PFSK-1 (cell line): ENCODE data around the gene PARG.
A peak's percentile ranks its signal among the peaks of the same experiment; 100 is the strongest.

Experiments used
- FOXP2 ChIP-seq: optimal IDR thresholded peaks from 2 replicates; pipeline ENCODE3; 2011; ENCODE audit warnings: borderline replicate concordance, control low read depth, inconsistent platforms; ENCODE audit not compliant: insufficient read depth; ENCODE audit errors: extremely low read length, extremely low read depth
- POLR2AphosphoS5 ChIP-seq: IDR thresholded peaks from 2 replicates; pipeline ENCODE4 v1.6.1; 2012; ENCODE audit warnings: low read depth, mild to moderate bottlenecking, control low read depth, low read length, moderate library complexity
- SIN3A ChIP-seq: IDR thresholded peaks from 2 replicates; pipeline ENCODE4 v1.6.1; 2012; ENCODE audit warnings: mild to moderate bottlenecking, low read length, moderate library complexity, borderline replicate concordance; ENCODE audit not compliant: insufficient read depth
- TAF1 ChIP-seq: IDR thresholded peaks from 2 replicates; pipeline ENCODE4 v1.6.1; 2012; ENCODE audit warnings: low read length, control low read depth, borderline replicate concordance; ENCODE audit not compliant: insufficient read depth
- TF ChIP-seq, protein P1 (sequence below), 2 experiments: IDR thresholded peaks; 2 replicates each; pipeline versions ENCODE4 v1.6.1 to v1.8.0; 2011 to 2012; ENCODE audit warnings: low read depth in 2 of 2, low read length in 2 of 2, control low read depth in 1 of 2, inconsistent platforms in 1 of 2, mild to moderate bottlenecking in 1 of 2, moderate library complexity in 1 of 2; ENCODE audit not compliant: insufficient read depth in 1 of 2

PARG gene

DNA sequence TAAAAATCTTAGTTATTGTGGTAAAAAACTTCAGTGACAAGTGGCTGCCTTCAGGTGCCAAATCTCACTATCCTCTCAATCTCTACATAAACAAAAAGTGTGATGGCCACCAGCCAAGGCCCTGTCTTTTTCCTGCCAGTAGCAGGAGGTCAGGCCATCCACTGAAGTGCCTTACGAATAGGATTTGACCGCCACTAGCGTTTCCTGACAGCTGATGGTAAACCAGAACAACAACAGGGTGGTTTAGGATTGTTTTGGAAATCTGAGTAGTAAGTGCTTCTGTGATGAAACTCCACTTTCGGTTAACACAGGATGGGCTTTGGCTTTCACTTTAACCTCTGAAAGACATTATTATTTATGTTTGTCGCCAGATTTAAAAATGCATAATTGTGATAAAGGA, 124.0 kb downstream of the PARG start:
- TF ChIP-seq, protein P1, sequence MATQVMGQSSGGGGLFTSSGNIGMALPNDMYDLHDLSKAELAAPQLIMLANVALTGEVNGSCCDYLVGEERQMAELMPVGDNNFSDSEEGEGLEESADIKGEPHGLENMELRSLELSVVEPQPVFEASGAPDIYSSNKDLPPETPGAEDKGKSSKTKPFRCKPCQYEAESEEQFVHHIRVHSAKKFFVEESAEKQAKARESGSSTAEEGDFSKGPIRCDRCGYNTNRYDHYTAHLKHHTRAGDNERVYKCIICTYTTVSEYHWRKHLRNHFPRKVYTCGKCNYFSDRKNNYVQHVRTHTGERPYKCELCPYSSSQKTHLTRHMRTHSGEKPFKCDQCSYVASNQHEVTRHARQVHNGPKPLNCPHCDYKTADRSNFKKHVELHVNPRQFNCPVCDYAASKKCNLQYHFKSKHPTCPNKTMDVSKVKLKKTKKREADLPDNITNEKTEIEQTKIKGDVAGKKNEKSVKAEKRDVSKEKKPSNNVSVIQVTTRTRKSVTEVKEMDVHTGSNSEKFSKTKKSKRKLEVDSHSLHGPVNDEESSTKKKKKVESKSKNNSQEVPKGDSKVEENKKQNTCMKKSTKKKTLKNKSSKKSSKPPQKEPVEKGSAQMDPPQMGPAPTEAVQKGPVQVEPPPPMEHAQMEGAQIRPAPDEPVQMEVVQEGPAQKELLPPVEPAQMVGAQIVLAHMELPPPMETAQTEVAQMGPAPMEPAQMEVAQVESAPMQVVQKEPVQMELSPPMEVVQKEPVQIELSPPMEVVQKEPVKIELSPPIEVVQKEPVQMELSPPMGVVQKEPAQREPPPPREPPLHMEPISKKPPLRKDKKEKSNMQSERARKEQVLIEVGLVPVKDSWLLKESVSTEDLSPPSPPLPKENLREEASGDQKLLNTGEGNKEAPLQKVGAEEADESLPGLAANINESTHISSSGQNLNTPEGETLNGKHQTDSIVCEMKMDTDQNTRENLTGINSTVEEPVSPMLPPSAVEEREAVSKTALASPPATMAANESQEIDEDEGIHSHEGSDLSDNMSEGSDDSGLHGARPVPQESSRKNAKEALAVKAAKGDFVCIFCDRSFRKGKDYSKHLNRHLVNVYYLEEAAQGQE (IDR thresholded peaks at IDR 0.05; ENCODE audit: insufficient read depth in 1 of 2, low read depth in 2 of 2, low read length in 2 of 2): no peak
- TF ChIP-seq FOXP2 (peak; percentile 85), SIN3A (no peak)

DNA sequence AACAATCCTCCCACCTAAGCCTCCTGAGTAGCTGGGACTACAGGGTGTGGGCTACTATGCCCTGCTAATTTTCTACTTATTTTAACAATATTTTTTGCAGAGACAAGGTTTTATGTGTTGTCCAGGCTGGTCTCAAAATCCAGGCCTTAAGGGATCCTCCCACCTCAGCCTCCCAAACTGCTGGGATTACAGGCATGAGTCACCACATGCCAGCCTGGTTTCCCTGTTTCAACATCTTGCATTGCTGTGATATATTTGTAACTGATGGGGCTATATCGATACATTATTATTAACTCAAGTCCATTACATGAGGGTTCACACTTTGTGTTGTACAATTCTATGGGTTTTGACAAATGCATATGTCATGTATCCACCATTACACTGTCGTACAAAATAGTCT, 137.8 kb downstream of the PARG start:
- TF ChIP-seq SIN3A (no peak), FOXP2 (no peak), POLR2AphosphoS5 (no peak), TAF1 (no peak)
- TF ChIP-seq, protein P1 (IDR thresholded peaks at IDR 0.05; ENCODE audit: insufficient read depth in 1 of 2, low read depth in 2 of 2, low read length in 2 of 2): no peak

DNA sequence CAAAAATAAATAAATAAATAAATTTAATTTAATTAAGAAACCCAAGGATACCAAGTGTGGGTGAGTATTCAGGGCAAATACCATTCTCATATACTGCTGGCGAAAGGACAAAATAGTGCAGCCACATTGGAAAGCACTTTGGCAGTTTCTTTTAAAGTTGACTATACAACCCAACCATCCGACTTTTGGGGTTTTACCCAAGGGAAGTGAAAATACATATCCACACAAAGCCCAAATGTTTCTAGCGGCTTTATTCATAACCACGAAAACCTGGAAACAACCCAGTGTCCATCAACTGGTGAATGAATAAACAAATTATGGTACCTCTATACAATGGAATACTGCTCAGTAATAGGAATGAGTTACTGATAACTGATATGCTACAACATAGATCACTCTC, 143.6 kb downstream of the PARG start:
- no peak for TF ChIP-seq POLR2AphosphoS5
- no peak for TF ChIP-seq SIN3A
- no peak for TF ChIP-seq FOXP2
- TF ChIP-seq TAF1: no peak
- TF ChIP-seq, protein P1 (IDR thresholded peaks at IDR 0.05; ENCODE audit: insufficient read depth in 1 of 2, low read depth in 2 of 2, low read length in 2 of 2): no peak

DNA sequence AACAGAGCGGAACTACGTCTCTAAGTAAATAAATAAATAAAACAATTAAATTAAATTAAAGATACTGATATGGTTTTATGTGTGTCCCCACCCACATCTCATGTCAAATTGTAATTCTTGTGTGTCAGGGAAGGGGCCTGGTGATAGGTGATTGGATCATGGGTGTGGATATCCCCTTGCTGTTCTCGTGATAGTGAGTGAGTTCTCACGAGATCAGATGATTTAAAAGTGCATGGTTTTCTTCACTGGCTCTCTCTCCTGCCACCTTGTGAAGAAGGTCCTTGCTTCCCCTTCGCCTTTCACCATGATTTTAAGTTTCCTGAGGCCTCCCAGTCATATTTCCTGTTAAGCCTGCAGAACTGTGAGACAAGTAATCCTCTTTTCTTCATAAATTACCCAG, 150.7 kb downstream of the PARG start:
- TF ChIP-seq POLR2AphosphoS5 (no peak), SIN3A (no peak), TAF1 (no peak), FOXP2 (no peak)
- TF ChIP-seq, protein P1 (IDR thresholded peaks at IDR 0.05; ENCODE audit: insufficient read depth in 1 of 2, low read depth in 2 of 2, low read length in 2 of 2): no peak

DNA sequence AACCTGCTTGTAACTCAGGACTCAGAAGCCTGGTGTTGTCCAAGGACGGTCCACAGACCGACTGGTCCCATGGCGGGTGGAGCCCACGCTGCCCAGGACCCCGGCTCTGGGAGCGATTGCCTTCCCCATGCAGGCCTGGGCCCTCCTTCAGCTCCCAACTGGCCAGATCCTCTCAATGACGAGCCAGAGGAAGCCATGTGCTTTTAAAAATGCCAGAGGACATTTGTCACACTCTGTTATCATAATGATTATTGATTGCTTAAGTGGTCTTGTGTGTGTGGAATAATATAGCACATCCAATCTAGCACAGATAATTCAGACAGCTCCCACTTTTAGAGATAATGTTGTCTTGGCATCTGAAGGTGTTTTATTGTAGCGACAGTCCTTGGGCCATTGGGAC, 157.1 kb downstream of the PARG start:
- TF ChIP-seq FOXP2: no peak
- no peak for TF ChIP-seq POLR2AphosphoS5
- no peak for TF ChIP-seq TAF1
- TF ChIP-seq, protein P1 (IDR thresholded peaks at IDR 0.05; ENCODE audit: insufficient read depth in 1 of 2, low read depth in 2 of 2, low read length in 2 of 2): no peak
- TF ChIP-seq SIN3A: no peak
